PC-9 (cell line): Measurements from ENCODE around the gene LRRC43. TPM values are rescaled to one million over a fixed set of nuclear protein-coding genes. Genes with fewer than 3 reads are reported as not detected.

Experiments used
- BruUV-seq: library from RNA; stranded (reverse); fragments of 400-500 nt; replicated peaks from 2 replicates; lab custom pipeline; 2021; lab: Mats Ljungman, UMichigan
- CTCF ChIA-PET: fragments of 300-600 bp; sonication (Branson Sonifier 250); formaldehyde crosslinking; loops from one replicate; lab custom pipeline; 2022; ENCODE audit warnings: antibody characterized with exemption; lab: Charles Lee
- POLR2A ChIA-PET: fragments of 300-600 bp; sonication (Branson Sonifier 250); formaldehyde crosslinking; loops from one replicate; lab custom pipeline; 2022; ENCODE audit warnings: antibody characterized with exemption; ENCODE audit not compliant: unreplicated experiment; lab: Charles Lee
- DNase-seq, 2 experiments: peaks; one replicate each; pipeline versions ENCODE4 v3.0.0 to v3.0.0-alpha.2; 2015 to 2022; ENCODE audit warnings: mixed read lengths in 1 of 2
- H2AFZ ChIP-seq: fragments of 200-600 bp; sonication (generic); 2 replicates; pipeline ENCODE4 v1.8.1; 2017; ENCODE audit warnings: antibody characterized with exemption
- H3F3A ChIP-seq: fragments of 200-600 bp; sonication (generic); 2 replicates; pipeline ENCODE4 v1.8.1; 2017; ENCODE audit warnings: antibody characterized with exemption, mild to moderate bottlenecking, low read depth; ENCODE audit not compliant: insufficient read depth
- H3K27ac ChIP-seq: fragments of 200-600 bp; sonication (generic); 2 replicates; pipeline ENCODE4 v1.6.1; 2016; ENCODE audit warnings: mixed run types
- H3K27me3 ChIP-seq: fragments of 200-600 bp; sonication (generic); 2 replicates; pipeline ENCODE4 v1.6.1; 2016; ENCODE audit warnings: low read depth, mixed run types; ENCODE audit not compliant: insufficient read depth
- H3K36me3 ChIP-seq: fragments of 200-600 bp; sonication (generic); 2 replicates; pipeline ENCODE4 v1.6.1; 2016; ENCODE audit warnings: low read depth, mixed run types
- H3K4me1 ChIP-seq: fragments of 200-600 bp; sonication (generic); replicated peaks from 2 replicates; pipeline ENCODE4 v1.6.1; 2016; ENCODE audit warnings: mixed run types; ENCODE audit not compliant: insufficient read depth
- H3K4me2 ChIP-seq: fragments of 200-600 bp; sonication (generic); 2 replicates; pipeline ENCODE4 v1.6.1; 2017; ENCODE audit warnings: mixed run types
- H3K4me3 ChIP-seq: fragments of 200-600 bp; sonication (generic); 2 replicates; pipeline ENCODE4 v1.6.1; 2016; ENCODE audit warnings: mixed run types
- H3K79me2 ChIP-seq: fragments of 200-600 bp; sonication (generic); 2 replicates; pipeline ENCODE4 v1.6.1; 2017; ENCODE audit warnings: low read depth, mixed run types
- H3K9me2 ChIP-seq: fragments of 200-600 bp; sonication (generic); 2 replicates; pipeline ENCODE4 v1.8.1; 2017; ENCODE audit warnings: mild to moderate bottlenecking; ENCODE audit not compliant: insufficient read depth
- H3K9me3 ChIP-seq: fragments of 200-600 bp; sonication (generic); 2 replicates; pipeline ENCODE4 v1.8.1; 2016; ENCODE audit warnings: low read depth; ENCODE audit not compliant: insufficient read depth
- H4K20me1 ChIP-seq: fragments of 200-600 bp; sonication (generic); 2 replicates; pipeline ENCODE4 v1.8.1; 2017; ENCODE audit not compliant: insufficient read depth
- EZH2 ChIP-seq: fragments of 200-600 bp; sonication (generic); IDR thresholded peaks from 2 replicates; pipeline ENCODE4 v1.8.0; 2017; ENCODE audit warnings: antibody characterized with exemption, low read depth
- intact Hi-C: fragments of 100-400 bp; cut with micrococcal nuclease; formaldehyde crosslinking; loops from one replicate; pipeline ENCODE4 v1.10.0; 2022; ENCODE audit not compliant: unreplicated experiment
- total RNA-seq: library from RNA; stranded (reverse); gene quantifications from 2 replicates; pipeline ENCODE4 v1.2.3, GENCODE V29; 2021
- TF ChIP-seq, protein P1 (sequence below): fragments of 200-600 bp; sonication (generic); conservative IDR thresholded peaks from 2 replicates; pipeline ENCODE4 v1.6.1; 2017; ENCODE audit warnings: mixed run types, antibody characterized with exemption, mild to moderate bottlenecking, moderate library complexity

Gene LRRC43
- total RNA-seq, 1 experiment from 2014 or later, result 0.39 TPM

DNA sequence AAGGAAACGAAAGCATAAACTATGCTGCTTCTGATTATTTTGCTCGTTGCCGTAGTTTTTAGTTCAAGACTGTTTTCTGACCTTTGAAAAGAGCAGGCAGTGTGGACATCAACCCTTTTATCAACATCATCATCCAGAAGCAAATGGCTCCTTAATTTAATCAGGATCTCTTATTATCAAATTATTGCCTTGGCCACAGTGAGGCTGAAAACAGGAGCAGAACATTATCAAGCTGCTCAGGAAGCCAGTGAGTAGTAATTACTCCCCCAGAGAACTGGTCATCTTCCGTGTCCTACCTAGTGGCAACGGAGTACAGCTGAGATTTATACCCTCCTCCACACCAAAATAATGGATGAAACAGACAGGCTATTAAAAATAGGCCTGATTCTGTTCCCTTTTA, 45.2 kb downstream of the LRRC43 start:
- Histone ChIP-seq H3K4me1 (peaks cover 21% of the 10 kb centered on the region), H3F3A (peaks cover 16% of the 10 kb centered on the region; the same call in 1 of the 2 replicates), H3K27me3 (no peaks in the 10 kb centered on the region), H3K36me3 (peaks cover 12% of the 10 kb centered on the region), H3K4me2 (no peak overlapping the region), H3K27ac (no peak overlapping the region), H3K79me2 (peaks cover 24% of the 10 kb centered on the region), H3K4me3 (no peak overlapping the region), H2AFZ (no peak overlapping the region), H3K9me3 (no peaks in the 10 kb centered on the region), H3K9me2 (no peaks in the 10 kb centered on the region), H4K20me1 (peaks cover 12% of the 10 kb centered on the region; the same call in 1 of the 2 replicates)
- BruUV-seq, result no TSS peak
- DNase-seq, result no peak
- ChIA-PET POLR2A (no interaction called here), CTCF (no interaction called here)
- no peak for TF ChIP-seq EZH2
- TF ChIP-seq, protein P1, sequence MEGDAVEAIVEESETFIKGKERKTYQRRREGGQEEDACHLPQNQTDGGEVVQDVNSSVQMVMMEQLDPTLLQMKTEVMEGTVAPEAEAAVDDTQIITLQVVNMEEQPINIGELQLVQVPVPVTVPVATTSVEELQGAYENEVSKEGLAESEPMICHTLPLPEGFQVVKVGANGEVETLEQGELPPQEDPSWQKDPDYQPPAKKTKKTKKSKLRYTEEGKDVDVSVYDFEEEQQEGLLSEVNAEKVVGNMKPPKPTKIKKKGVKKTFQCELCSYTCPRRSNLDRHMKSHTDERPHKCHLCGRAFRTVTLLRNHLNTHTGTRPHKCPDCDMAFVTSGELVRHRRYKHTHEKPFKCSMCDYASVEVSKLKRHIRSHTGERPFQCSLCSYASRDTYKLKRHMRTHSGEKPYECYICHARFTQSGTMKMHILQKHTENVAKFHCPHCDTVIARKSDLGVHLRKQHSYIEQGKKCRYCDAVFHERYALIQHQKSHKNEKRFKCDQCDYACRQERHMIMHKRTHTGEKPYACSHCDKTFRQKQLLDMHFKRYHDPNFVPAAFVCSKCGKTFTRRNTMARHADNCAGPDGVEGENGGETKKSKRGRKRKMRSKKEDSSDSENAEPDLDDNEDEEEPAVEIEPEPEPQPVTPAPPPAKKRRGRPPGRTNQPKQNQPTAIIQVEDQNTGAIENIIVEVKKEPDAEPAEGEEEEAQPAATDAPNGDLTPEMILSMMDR, result no peak
- intact Hi-C loops, result no loop called here

DNA sequence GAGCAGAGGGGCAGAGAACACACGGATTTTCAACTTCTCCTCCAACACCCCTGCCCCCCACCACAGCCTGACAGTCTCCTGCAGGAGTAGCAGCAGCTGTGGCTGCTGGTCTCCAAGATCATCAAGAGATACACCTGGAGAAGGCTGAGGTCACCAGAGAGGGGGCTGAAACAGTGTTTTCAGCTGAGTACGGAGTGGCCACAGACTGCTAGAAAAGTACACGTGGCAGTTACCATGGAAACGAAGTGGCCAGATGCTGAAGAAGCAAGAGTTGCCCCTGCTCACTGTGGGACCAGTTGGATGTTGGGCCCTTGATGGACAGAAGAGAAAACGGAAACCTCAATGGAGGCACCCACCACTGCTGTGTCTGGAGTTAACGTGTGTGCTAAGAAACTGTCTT, 47.9 kb downstream of the LRRC43 start:
- no peaks in the 10 kb centered on the region for H3K9me2 ChIP-seq
- no TSS peak for BruUV-seq
- no peaks in the 10 kb centered on the region for H3F3A ChIP-seq
- H3K4me2 ChIP-seq, result no peak overlapping the region
- peaks cover 5% of the 10 kb centered on the region for H3K4me1 ChIP-seq
- DNase-seq, result no peak
- no peak overlapping the region for H3K4me3 ChIP-seq
- no peaks in the 10 kb centered on the region for H3K36me3 ChIP-seq
- no peaks in the 10 kb centered on the region for H4K20me1 ChIP-seq
- intact Hi-C loops, result no loop called here
- CTCF ChIA-PET, result no interaction called here
- POLR2A ChIA-PET, result no interaction called here
- no peaks in the 10 kb centered on the region for H3K79me2 ChIP-seq
- TF ChIP-seq EZH2, result no peak
- TF ChIP-seq, protein P1, result no peak
- no peaks in the 10 kb centered on the region for H3K9me3 ChIP-seq
- no peak overlapping the region for H3K27ac ChIP-seq
- no peak overlapping the region for H2AFZ ChIP-seq
- H3K27me3 ChIP-seq, result no peaks in the 10 kb centered on the region

DNA sequence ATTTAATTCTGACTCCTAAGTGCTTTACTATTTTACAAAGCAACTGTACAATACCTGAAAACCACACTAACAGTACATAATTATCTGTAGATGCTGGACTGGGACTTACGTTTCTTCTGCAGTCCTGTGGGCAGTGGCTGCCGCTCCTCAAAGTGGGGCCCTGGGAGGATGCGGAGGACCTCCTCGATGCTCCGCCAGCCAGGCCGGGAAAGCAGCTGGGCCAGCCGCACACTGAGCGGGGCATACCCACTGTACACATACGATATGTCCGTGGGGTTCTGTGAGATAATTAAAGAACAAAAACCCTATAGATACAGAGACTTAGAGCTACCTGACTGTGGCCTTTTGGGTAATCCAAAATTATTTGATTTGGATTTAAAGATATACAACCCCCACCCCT, 49.8 kb downstream of the LRRC43 start:
- Histone ChIP-seq H4K20me1 (no peaks in the 10 kb centered on the region), H3K9me3 (no peaks in the 10 kb centered on the region), H3K4me3 (no peak overlapping the region), H3K27me3 (no peaks in the 10 kb centered on the region), H3K4me2 (no peak overlapping the region), H3K4me1 (no peaks in the 10 kb centered on the region), H3K79me2 (no peaks in the 10 kb centered on the region), H3F3A (no peaks in the 10 kb centered on the region), H3K9me2 (no peaks in the 10 kb centered on the region), H2AFZ (no peak overlapping the region), H3K36me3 (0 out of 2 replicates have a peak, but pooled peaks cover 3% of the 10 kb centered on the region), H3K27ac (no peak overlapping the region)
- BruUV-seq, result no TSS peak
- no peak for DNase-seq
- CTCF ChIA-PET, result interaction anchor here (0.6 kb wide), 1 partner anchor 684 kb away, joined by 10 read pairs; no protein-coding TSS in a partner anchor
- POLR2A ChIA-PET, result no interaction called here
- TF ChIP-seq, protein P1, result no peak
- TF ChIP-seq EZH2, result no peak
- intact Hi-C loops, result no loop called here
